Gastroesophageal sphincter (tissue), 3 donors: ENCODE data around the gene CFAP46.

Experiments used
- POLR2A ChIP-seq, 2 donors: fragments of 450-650 bp; IDR thresholded peaks; one replicate each; pipeline ENCODE4 v1.6.1; 2017; ENCODE audit warnings: antibody characterized with exemption in 2 of 2, mild to moderate bottlenecking in 2 of 2, moderate library complexity in 1 of 2
- POLR2AphosphoS5 ChIP-seq: sonication (generic); formaldehyde crosslinking; IDR thresholded peaks from one replicate; pipeline ENCODE4 v1.6.1; 2017; ENCODE audit warnings: antibody characterized with exemption
- TF ChIP-seq, protein P1 (sequence below), 4 experiments: fragments of 200-600 bp in 2 of 4; fragments of 450-650 bp in 2 of 4; sonication (generic) in 1 of 4; IDR thresholded peaks; one replicate each; pipeline ENCODE4 v1.5.1; 2017 to 2019; ENCODE audit warnings: antibody characterized with exemption in 4 of 4, mild to moderate bottlenecking in 2 of 4, moderate library complexity in 2 of 4

DNA sequence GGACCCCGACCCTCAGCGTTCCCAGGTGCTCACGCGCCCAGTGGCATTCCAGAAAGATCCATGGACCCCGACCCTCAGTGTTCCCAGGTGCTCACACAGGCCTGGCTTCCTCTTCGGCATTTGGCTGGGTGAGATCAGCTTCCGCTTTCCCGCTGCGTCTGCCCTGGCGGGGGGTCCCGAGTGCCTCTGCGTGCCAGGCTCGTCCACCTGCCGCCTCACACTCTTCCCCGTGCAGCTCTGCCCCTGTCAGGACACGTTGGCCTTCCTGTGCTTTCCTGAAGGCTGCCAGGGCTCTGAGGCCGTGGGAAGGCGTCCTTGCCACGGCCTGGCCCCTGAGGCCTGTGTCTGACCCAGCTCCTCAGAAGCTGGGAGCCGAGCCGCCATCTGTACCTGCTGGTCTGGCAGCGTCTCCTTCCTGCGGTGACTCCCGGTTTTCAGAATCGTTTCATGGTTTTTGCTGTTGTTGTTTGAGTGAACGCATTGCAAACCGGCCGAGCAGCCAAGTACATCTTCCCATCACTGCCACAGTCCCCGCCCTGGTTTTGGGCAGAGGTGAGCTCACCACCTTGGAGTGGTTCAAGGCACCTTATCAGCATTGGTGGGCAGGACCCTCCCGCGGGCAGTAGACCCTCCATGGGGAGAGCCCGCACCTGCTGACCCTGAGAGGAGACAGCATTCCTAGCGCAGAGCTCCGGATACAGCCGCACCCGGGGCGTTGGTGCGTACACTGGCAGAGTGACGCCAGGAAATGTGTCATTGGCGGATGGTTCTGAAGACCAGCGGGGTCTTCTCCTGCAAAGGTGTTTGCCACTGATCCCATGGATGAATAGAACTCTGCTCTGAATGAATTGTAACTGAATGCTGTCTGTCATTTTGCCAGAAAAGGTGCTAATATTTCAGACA is 173.8 kb downstream of the CFAP46 start:
- TF ChIP-seq POLR2A (IDR thresholded peaks at IDR 0.05) (no peak), POLR2AphosphoS5 (no peak)
- TF ChIP-seq, protein P1, sequence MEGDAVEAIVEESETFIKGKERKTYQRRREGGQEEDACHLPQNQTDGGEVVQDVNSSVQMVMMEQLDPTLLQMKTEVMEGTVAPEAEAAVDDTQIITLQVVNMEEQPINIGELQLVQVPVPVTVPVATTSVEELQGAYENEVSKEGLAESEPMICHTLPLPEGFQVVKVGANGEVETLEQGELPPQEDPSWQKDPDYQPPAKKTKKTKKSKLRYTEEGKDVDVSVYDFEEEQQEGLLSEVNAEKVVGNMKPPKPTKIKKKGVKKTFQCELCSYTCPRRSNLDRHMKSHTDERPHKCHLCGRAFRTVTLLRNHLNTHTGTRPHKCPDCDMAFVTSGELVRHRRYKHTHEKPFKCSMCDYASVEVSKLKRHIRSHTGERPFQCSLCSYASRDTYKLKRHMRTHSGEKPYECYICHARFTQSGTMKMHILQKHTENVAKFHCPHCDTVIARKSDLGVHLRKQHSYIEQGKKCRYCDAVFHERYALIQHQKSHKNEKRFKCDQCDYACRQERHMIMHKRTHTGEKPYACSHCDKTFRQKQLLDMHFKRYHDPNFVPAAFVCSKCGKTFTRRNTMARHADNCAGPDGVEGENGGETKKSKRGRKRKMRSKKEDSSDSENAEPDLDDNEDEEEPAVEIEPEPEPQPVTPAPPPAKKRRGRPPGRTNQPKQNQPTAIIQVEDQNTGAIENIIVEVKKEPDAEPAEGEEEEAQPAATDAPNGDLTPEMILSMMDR (IDR thresholded peaks at IDR 0.05), result no peak
